Fibroblast of the aortic adventitia (primary cell): Measurements from ENCODE around the gene DDRGK1. TPM values are rescaled to one million over a fixed set of nuclear protein-coding genes. Genes with fewer than 3 reads are reported as not detected.

Experiments
- DNase-seq: peaks from one replicate; pipeline ENCODE4 v3.0.0-alpha.2; 2010; ENCODE audit warnings: low read depth
- H3K4me3 ChIP-seq: 2 replicates; pipeline ENCODE4 v1.5.1; 2011; ENCODE audit warnings: low read depth, mild to moderate bottlenecking, control low read depth, low read length, moderate library complexity
- total RNA-seq: library from RNA; depleted of rRNA; stranded (reverse); fragments of >200 nt; gene quantifications from 2 replicates; pipeline ENCODE4 v1.2.3, GENCODE V29; 2012; ENCODE audit warnings: low replicate concordance
- TF ChIP-seq, protein P1 (sequence below): IDR thresholded peaks from 2 replicates; pipeline ENCODE4 v1.5.1; 2011; ENCODE audit warnings: mild to moderate bottlenecking, low read length, control low read depth, inconsistent platforms; ENCODE audit not compliant: insufficient read depth

DDRGK1 gene
- 24.9 and 64.0 TPM in 2 replicates for total RNA-seq

DNA sequence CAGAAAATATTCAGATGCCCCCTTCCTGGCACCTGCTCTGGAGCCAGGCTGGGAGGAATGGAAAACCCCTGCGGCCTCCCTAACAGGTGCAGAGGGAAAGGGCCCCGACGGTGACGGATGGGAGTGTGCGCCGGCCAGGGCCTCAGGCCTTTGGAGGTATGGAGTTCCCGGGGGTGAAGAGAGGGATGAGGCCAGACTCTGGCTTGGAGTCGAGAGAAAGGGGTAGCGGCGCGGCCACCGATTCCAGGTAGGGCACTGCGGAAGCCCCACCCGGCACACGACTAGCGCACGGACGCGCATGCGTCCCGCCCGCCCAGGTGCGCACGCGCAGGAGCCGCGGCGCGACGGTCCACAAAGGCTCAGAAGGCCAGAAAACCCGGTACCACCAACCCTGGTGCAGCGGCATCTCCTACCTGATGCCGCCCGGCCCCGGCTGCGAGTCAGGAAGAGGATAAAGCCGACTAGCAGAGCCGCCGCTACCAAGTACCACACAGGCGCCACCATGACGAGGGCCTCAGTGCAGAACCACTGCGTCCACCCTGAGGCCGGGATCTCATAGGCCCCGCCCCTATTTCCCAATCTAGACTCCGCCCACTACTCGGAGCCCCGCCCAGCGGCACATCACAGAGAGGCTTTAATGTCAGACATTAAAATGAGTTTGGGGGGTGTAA is at the start of gene DDRGK1:
DDRGK1 (minus strand) TSS at position 559 of the 671 bp plus-strand sequence; CDS start at position 504, 55 bp downstream.
- H3K4me3 ChIP-seq, result peak within 1 kb of the TSS; percentile 79
- DNase-seq, result peak; percentile 79
- TF ChIP-seq, protein P1, sequence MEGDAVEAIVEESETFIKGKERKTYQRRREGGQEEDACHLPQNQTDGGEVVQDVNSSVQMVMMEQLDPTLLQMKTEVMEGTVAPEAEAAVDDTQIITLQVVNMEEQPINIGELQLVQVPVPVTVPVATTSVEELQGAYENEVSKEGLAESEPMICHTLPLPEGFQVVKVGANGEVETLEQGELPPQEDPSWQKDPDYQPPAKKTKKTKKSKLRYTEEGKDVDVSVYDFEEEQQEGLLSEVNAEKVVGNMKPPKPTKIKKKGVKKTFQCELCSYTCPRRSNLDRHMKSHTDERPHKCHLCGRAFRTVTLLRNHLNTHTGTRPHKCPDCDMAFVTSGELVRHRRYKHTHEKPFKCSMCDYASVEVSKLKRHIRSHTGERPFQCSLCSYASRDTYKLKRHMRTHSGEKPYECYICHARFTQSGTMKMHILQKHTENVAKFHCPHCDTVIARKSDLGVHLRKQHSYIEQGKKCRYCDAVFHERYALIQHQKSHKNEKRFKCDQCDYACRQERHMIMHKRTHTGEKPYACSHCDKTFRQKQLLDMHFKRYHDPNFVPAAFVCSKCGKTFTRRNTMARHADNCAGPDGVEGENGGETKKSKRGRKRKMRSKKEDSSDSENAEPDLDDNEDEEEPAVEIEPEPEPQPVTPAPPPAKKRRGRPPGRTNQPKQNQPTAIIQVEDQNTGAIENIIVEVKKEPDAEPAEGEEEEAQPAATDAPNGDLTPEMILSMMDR, result no peak

DNA sequence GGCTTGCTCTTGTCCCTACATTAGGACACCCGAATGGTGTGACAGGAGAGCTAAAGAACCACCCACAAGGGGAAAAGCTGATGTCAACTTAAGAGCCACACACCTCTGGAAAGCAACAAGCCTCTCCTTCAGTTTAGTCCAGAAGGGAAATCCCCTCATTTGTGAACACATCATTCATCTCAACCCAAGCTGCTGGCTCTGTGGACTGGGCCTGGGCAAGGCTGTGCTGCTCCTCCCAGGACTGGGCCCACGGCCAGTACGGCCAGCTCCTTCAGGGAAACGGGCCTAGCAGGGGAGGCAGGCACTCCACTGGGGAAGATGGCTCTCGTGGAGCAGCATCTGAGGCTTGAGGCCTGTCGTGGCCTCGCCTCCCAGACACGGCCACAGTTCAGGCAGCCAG is 47.3 kb upstream of the DDRGK1 start:
- TF ChIP-seq, protein P1, result no peak
- peak; percentile 78 for DNase-seq
- H3K4me3 ChIP-seq, result no peak overlapping the region

DNA sequence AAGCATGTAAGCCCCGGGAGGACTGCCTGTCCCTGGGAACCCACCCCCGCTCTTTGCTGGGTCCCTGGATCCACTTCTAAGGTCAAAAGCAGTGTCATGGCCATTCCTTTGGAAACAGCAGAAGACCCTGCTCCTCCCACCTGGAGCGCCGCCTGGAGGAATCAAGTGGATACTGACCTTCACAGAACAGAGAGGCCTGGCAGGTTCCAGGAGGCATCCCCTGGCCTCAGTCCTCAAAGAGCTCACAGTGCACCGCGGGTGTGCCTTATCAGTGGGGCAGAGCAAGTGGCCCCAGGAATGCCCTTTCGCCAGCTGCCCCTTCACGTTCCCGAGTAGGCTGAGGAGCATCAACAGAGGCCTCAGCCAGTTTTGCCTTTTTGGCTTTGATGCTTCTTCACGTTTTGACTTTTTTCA is 45.6 kb upstream of the DDRGK1 start:
- TF ChIP-seq, protein P1, result peak; percentile 11
- no peak for DNase-seq
- no peak overlapping the region for H3K4me3 ChIP-seq

DNA sequence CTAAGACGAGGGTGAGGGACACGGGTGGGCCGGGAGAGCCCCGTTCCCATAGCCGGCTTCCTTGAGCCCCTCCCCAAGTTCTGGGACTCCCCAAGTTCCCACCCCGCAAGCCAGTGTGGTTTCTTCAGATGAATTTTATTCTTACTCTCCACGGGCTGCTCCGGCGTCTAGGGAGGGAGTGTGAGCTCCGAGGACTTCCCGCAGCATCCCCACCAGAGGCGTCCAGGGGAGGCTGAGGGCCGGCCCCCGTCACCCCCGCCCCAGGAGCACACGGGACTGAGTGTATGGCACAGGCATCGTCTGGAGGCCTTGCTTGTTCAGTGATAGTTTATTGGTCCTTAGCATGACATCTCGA is 44.5 kb upstream of the DDRGK1 start:
- TF ChIP-seq, protein P1, result no peak
- no peak for DNase-seq
- H3K4me3 ChIP-seq, result peak overlapping the region; percentile 31

DNA sequence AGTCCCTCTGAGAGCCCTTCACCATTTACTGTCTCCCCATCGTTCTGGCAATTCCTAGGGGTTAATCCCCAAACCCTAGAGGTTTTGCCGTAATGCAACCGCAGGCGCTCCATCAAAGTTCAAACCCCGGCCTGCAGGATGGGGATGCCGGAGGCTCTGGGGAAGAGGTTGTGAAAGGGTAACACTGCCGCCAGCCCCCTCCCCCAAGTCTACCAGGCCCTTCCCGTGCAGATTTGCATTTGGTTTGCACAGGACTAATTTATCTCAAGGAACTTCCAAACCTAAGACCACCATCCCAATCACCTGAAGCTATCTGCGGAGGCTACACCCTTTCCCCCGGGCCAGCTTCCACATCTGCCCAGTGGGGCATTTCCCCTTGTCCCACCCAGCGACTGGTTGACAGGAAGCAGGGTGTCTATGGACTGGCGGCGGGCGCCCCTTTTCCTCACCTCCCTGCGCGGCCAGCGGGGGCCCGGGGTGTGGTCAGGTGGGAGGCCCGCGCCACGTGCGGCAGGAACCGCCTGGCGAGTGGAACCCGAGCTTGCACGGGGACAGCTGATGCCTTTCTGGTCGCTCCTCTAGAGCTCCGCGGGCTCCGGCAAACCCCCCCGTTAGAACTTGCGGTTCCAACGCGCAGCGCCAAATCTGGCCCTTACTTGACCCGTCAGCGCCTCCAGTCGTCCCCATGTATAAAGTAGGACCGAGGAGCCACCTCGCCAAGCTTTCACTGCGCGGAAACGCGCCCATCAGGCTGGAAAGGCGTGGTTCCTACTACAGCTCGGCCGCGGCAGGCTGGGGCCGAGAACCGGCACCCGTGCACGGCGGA is 43.9 kb upstream of the DDRGK1 start:
- peak overlapping the region; percentile 31 for H3K4me3 ChIP-seq
- DNase-seq, result peak; percentile 28
- TF ChIP-seq, protein P1, result no peak

DNA sequence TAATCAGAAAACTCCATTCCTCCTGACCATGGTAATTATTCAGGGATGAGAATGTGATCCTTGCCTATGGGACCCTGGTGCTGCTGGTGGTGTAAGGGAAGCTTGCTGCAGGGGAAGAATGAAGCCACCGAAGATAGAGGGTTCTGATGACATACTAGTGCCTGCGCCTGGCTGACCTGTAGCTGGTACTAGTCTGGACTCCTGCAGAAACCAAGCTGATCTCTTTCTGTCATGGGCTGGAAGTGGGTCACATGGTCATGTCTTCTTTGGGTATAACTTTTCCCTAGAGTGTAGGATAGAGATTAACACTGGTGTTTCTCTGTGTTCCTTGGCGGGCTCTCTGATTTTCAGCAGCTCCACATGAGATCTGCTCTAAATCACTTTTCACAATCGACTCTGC is 43.2 kb upstream of the DDRGK1 start:
- TF ChIP-seq, protein P1, result no peak
- peak; percentile 21 for DNase-seq

More for the DNA sequence above, 43.2 kb upstream of the DDRGK1 start:
- H3K4me3 ChIP-seq, result no peak overlapping the region
